HepG2 (cell line): Measurements from ENCODE around the gene ETV6. TPM values are rescaled to one million over a fixed set of nuclear protein-coding genes. Genes with fewer than 3 reads are reported as not detected.

Source experiments
- ATAC-seq: fragments of 200-7000 bp; cut with Tn5 transposase; 3 replicates; pipeline ENCODE4 v1.9.1; 2020; ENCODE audit warnings: mild to moderate bottlenecking, moderate library complexity
- BruUV-seq: library from RNA; stranded (reverse); fragments of 400-500 nt; replicated peaks from 2 replicates; lab custom pipeline; 2021; lab: Mats Ljungman, UMichigan
- CTCF ChIA-PET: fragments of 300-600 bp; formaldehyde crosslinking; extraction: SDS; loops from one replicate; lab custom pipeline; 2021; ENCODE audit warnings: low total read pairs, inconsistent platforms, low intra/inter-chr PET ratio; lab: Yijun Ruan, JAX
- POLR2A ChIA-PET: fragments of 350-600 bp; sonication (Branson Sonifier 250); formaldehyde crosslinking; loops from one replicate; lab custom pipeline; 2020; ENCODE audit warnings: antibody characterized with exemption, inconsistent platforms; lab: Yijun Ruan, JAX
- DNase-seq: peaks from one replicate; pipeline ENCODE4 v3.0.0-alpha.2; 2015; ENCODE audit warnings: low spot score
- FAIRE-seq: peaks from 3 replicates; lab custom pipeline; 2011; peaks lifted over from hg19 to GRCh38; lab: Jason Lieb, UNC
- H2AFZ ChIP-seq: one replicate; pipeline ENCODE4 v1.6.1; 2011; ENCODE audit warnings: low read length, inconsistent platforms
- H3K27ac ChIP-seq: fragments of 300-600 bp; 3 replicates; pipeline ENCODE4 v1.8.0; 2011; ENCODE audit warnings: mixed run types, mild to moderate bottlenecking, mixed read lengths, low read length, inconsistent platforms; ENCODE audit not compliant: insufficient read depth; ENCODE audit errors: extremely low read length
- H3K27me3 ChIP-seq, 2 experiments: fragments of 200-600 bp in 1 of 2; 2 replicates in 1 of 2; 3 replicates in 1 of 2; pipeline versions ENCODE4 v1.6.0 to v1.8.0; 2011; ENCODE audit warnings: low read length in 2 of 2, mild to moderate bottlenecking in 2 of 2, moderate library complexity in 2 of 2, inconsistent platforms in 1 of 2; ENCODE audit not compliant: insufficient read depth in 2 of 2, control insufficient read depth in 1 of 2
- H3K36me3 ChIP-seq, 2 experiments: fragments of 200-600 bp in 1 of 2; replicated peaks in 1 of 2; 2 replicates in 1 of 2; 3 replicates in 1 of 2; pipeline versions ENCODE4 v1.5.1 to v1.8.0; 2011; ENCODE audit warnings: low read length in 2 of 2, inconsistent platforms in 1 of 2; ENCODE audit not compliant: insufficient read depth in 2 of 2, control insufficient read depth in 1 of 2
- H3K4me1 ChIP-seq: 2 replicates; pipeline ENCODE4 v1.5.1; 2012; ENCODE audit warnings: low read length, inconsistent platforms; ENCODE audit not compliant: insufficient read depth
- H3K4me2 ChIP-seq: 2 replicates; pipeline ENCODE4 v1.6.0; 2011; ENCODE audit warnings: low read depth, low read length, inconsistent platforms
- H3K4me3 ChIP-seq, 3 experiments: fragments of 200-600 bp in 1 of 3; sonication (generic), shearing (Covaris generic) in 1 of 3; replicated peaks in 1 of 3; 2 replicates each; pipeline ENCODE4 v1.5.1; 2011 to 2016; ENCODE audit warnings: low read length in 3 of 3, inconsistent platforms in 2 of 3, low read depth in 2 of 3, mild to moderate bottlenecking in 2 of 3, control low read depth in 1 of 3, mixed read lengths in 1 of 3; ENCODE audit not compliant: insufficient read depth in 1 of 3
- H3K79me2 ChIP-seq: one replicate; pipeline ENCODE4 v1.6.1; 2011; ENCODE audit warnings: low read length, inconsistent platforms; ENCODE audit not compliant: insufficient read depth
- H3K9ac ChIP-seq: 2 replicates; pipeline ENCODE4 v1.6.0; 2011; ENCODE audit warnings: mild to moderate bottlenecking, low read depth, low read length, inconsistent platforms; ENCODE audit not compliant: insufficient read depth
- H3K9me3 ChIP-seq: 2 replicates; pipeline ENCODE4 v1.5.1; 2012; ENCODE audit warnings: mild to moderate bottlenecking, low read length
- H4K20me1 ChIP-seq: 2 replicates; pipeline ENCODE4 v1.6.0; 2011; ENCODE audit warnings: inconsistent platforms, mild to moderate bottlenecking, low read length, moderate library complexity; ENCODE audit not compliant: insufficient read depth
- CHD2 ChIP-seq: IDR thresholded peaks from 2 replicates; pipeline ENCODE4 v1.6.1; 2011; ENCODE audit warnings: low read depth, low read length, improper control_type of control experiment
- MATR3 ChIP-seq: sonication (generic); formaldehyde crosslinking; IDR thresholded peaks from 2 replicates; pipeline ENCODE4 v1.4.0; 2020; ENCODE audit warnings: missing genetic modification reagents
- NFE2L2 ChIP-seq: fragments of 150-350 bp; IDR thresholded peaks from 2 replicates; pipeline ENCODE4 v1.6.1; 2014; ENCODE audit warnings: low read length
- NR3C1 ChIP-seq: sonication (generic); formaldehyde crosslinking; IDR thresholded peaks from 2 replicates; pipeline ENCODE4 v1.4.0; 2020; ENCODE audit warnings: missing genetic modification reagents
- SATB2 ChIP-seq: sonication (generic); formaldehyde crosslinking; IDR thresholded peaks from 2 replicates; pipeline ENCODE4 v1.5.0; 2020; ENCODE audit warnings: missing genetic modification reagents
- SP1 ChIP-seq, 2 experiments: fragments of 450-650 bp in 1 of 2; sonication (generic) in 1 of 2; formaldehyde crosslinking in 1 of 2; IDR thresholded peaks; 2 replicates each; pipeline versions ENCODE4 v1.4.0 to v1.6.1; 2016 to 2020; ENCODE audit warnings: missing genetic modification reagents in 1 of 2
- ZC3H4 ChIP-seq: sonication (generic); formaldehyde crosslinking; IDR thresholded peaks from 2 replicates; pipeline ENCODE4 v1.4.0; 2020; ENCODE audit warnings: missing genetic modification reagents, borderline replicate concordance
- ZNF335 ChIP-seq: sonication (generic); formaldehyde crosslinking; IDR thresholded peaks from 2 replicates; pipeline ENCODE4 v1.4.0; 2020; ENCODE audit warnings: missing genetic modification reagents
- ZNF558 ChIP-seq: sonication (generic); formaldehyde crosslinking; IDR thresholded peaks from 2 replicates; pipeline ENCODE4 v1.9.0; 2022; ENCODE audit warnings: mild to moderate bottlenecking, missing genetic modification reagents, borderline replicate concordance
- ZNF737 ChIP-seq: sonication (generic); formaldehyde crosslinking; IDR thresholded peaks from 2 replicates; pipeline ENCODE4 v1.5.0; 2020; ENCODE audit warnings: missing genetic modification reagents, mild to moderate bottlenecking, borderline replicate concordance
- ZNF747 ChIP-seq: sonication (generic); formaldehyde crosslinking; IDR thresholded peaks from 2 replicates; pipeline ENCODE4 v1.8.1; 2023; ENCODE audit warnings: missing genetic modification reagents, mild to moderate bottlenecking, borderline replicate concordance
- WGBS: methylation state at CpG from one replicate; pipeline ENCODE4 v1.1.6; 2017; ENCODE audit warnings: low lambda C conversion rate; 5-methylcytosine and 5-hydroxymethylcytosine counted together
- in situ Hi-C: cut with HindIII; loops from 2 replicates; pipeline ENCODE4 v1.10.0; 2017; ENCODE audit warnings: low pct_unique_long_range_greater_than_20kb; ENCODE audit not compliant: extremely low pct_ligation_motif_present
- intact Hi-C: fragments of 100-400 bp; cut with micrococcal nuclease; formaldehyde crosslinking; loops from one replicate; pipeline ENCODE4 v1.10.0; 2022; ENCODE audit not compliant: unreplicated experiment
- polyA plus RNA-seq, 8 experiments: library from polyadenylated mRNA; depleted of rRNA in 3 of 8; stranded (reverse) in 7 of 8; unstranded in 1 of 8; fragments of >200 nt; fragmentation: Illumina TruSeq in 4 of 8; extraction: Trizol in 4 of 8; gene quantifications; 2 replicates each; pipeline versions ENCODE4 v1.2.1 to v1.2.3, GENCODE V29; 2011 to 2016; ENCODE audit warnings: low read depth in 4 of 8, missing spikeins in 1 of 8, mixed read lengths in 1 of 8; ENCODE audit not compliant: insufficient read depth in 1 of 8
- total RNA-seq, 5 experiments: library from RNA; depleted of rRNA; stranded (reverse); fragments of >200 nt; fragmentation: Illumina TruSeq; extraction: Trizol; gene quantifications; 2 replicates each; pipeline ENCODE4 v1.2.3, GENCODE V29; 2016; ENCODE audit warnings: low read depth in 1 of 5
- TF ChIP-seq, protein P1 (sequence below): sonication (generic); formaldehyde crosslinking; IDR thresholded peaks from 2 replicates; pipeline ENCODE4 v1.4.0; 2020; ENCODE audit warnings: low read depth, mild to moderate bottlenecking, missing genetic modification reagents

ETV6 gene
- total and polyA plus RNA-seq, 2 of the 13 experiments (the other 11 are each of a cell fraction or from before 2014, with no cell fraction given), result 2.2 to 3.0 TPM

DNA sequence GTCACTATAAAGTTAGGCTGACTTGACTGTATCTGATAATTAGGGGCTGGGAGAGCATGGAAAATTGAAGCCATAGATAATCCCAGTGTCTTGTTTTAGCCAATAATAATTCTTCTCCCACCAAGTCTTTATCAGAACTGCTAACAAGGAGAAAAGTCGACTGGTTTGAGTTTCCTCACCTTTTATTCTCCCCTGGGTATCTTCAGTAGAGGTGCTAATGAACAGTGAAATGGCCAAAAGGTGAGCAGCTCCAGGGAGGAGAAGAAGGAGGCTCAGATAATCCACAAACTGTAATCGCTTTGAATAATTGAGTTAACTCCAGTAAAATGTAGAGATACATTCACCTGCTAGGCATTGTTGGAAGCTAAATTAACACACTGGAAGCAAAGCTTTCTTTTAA is 72.6 kb downstream of the ETV6 start:
- intact Hi-C loops (no loop called here), in situ Hi-C loops (no loop called here)
- Histone ChIP-seq H3K27ac (no peak overlapping the region), H3K79me2 (no peaks in the 10 kb centered on the region), H2AFZ (no peak overlapping the region), H4K20me1 (no peaks in the 10 kb centered on the region), H3K9ac (no peak overlapping the region), H3K9me3 (no peaks in the 10 kb centered on the region), H3K27me3 (no peaks in the 10 kb centered on the region), H3K4me1 (peaks cover 36% of the 10 kb centered on the region), H3K4me3 (no peak overlapping the region), H3K36me3 (no peaks in the 10 kb centered on the region), H3K4me2 (no peak overlapping the region)
- DNase-seq (no peak), ATAC-seq (no peak), FAIRE-seq (no peak)
- WGBS, result 54% methylated on average over 2 of the region's 2 CpGs
- ChIA-PET POLR2A (no interaction called here), CTCF (no interaction called here)
- no TSS peak for BruUV-seq
- no peak for TF ChIP-seq CHD2
- TF ChIP-seq NFE2L2, result no peak
- TF ChIP-seq, protein P1, sequence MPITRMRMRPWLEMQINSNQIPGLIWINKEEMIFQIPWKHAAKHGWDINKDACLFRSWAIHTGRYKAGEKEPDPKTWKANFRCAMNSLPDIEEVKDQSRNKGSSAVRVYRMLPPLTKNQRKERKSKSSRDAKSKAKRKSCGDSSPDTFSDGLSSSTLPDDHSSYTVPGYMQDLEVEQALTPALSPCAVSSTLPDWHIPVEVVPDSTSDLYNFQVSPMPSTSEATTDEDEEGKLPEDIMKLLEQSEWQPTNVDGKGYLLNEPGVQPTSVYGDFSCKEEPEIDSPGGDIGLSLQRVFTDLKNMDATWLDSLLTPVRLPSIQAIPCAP (CRISPR knock-in tag), result no peak
- TF ChIP-seq ZNF558, result no peak
- no peak for TF ChIP-seq ZC3H4 (CRISPR knock-in tag)
- no peak for TF ChIP-seq SP1 (IDR thresholded peaks at IDR 0.05)
- no peak for TF ChIP-seq SP1 (CRISPR knock-in tag; IDR thresholded peaks at IDR 0.05)
- TF ChIP-seq SATB2, result no peak
- no peak for TF ChIP-seq ZNF335 (CRISPR knock-in tag)
- TF ChIP-seq NR3C1 (CRISPR knock-in tag), result no peak
- TF ChIP-seq MATR3 (CRISPR knock-in tag), result no peak
- no peak for TF ChIP-seq ZNF737 (CRISPR knock-in tag)
- TF ChIP-seq ZNF747 (CRISPR knock-in tag), result no peak
